GM18867 (cell line): ENCODE measurements around the gene SUSD1.

ENCODE experiments used
- ATAC-seq: cut with Tn5 transposase; IDR thresholded peaks from one replicate; pipeline ENCODE4 v1.9.1; 2021; ENCODE audit warnings: mild to moderate bottlenecking, moderate library complexity; ENCODE audit not compliant: unreplicated experiment

The SUSD1 gene

GRCh38 chr9:112072721-112073638 is 102.1 kb downstream of the SUSD1 start:
- no peak for ATAC-seq

- ATAC-seq, result no peak
Measured at GRCh38 chr9:112069318-112070169, 105.6 kb downstream of the SUSD1 start.

- no peak for ATAC-seq
Measured at GRCh38 chr9:112065806-112066606, 109.1 kb downstream of the SUSD1 start.

GRCh38 chr9:112064871-112065270 is 110.2 kb downstream of the SUSD1 start:
- ATAC-seq, result no peak

GRCh38 chr9:112063586-112063985 is 111.5 kb downstream of the SUSD1 start:
- ATAC-seq, result no peak

- ATAC-seq, result no peak
Measured at GRCh38 chr9:112063151-112063550, 111.9 kb downstream of the SUSD1 start.

GRCh38 chr9:112061152-112061740 is 113.9 kb downstream of the SUSD1 start:
- ATAC-seq, result peak; percentile 77

GRCh38 chr9:112059966-112060320 is 115.2 kb downstream of the SUSD1 start:
- no peak for ATAC-seq

- no peak for ATAC-seq
Measured at GRCh38 chr9:112059145-112059965, 115.7 kb downstream of the SUSD1 start.

GRCh38 chr9:112056996-112057395 is 118.1 kb downstream of the SUSD1 start:
- no peak for ATAC-seq

- ATAC-seq, result no peak
Measured at GRCh38 chr9:112054916-112055315, 120.2 kb downstream of the SUSD1 start.

GRCh38 chr9:112051812-112052211 is 123.3 kb downstream of the SUSD1 start:
- no peak for ATAC-seq

- ATAC-seq, result no peak
Measured at GRCh38 chr9:112050544-112051475, 124.3 kb downstream of the SUSD1 start.

- no peak for ATAC-seq
Measured at GRCh38 chr9:112049811-112050516, 125.1 kb downstream of the SUSD1 start.

GRCh38 chr9:112048924-112049691 is 126.0 kb downstream of the SUSD1 start:
- no peak for ATAC-seq

GRCh38 chr9:112047538-112048066 is 127.5 kb downstream of the SUSD1 start:
- ATAC-seq, result no peak

- ATAC-seq, result no peak
Measured at GRCh38 chr9:112046181-112046580, 128.9 kb downstream of the SUSD1 start.
